IPS-18c (cell line): Measurements from ENCODE around the gene EEA1.

Experiments
- H3K4me3 ChIP-seq: 2 replicates; pipeline ENCODE4 v1.7.0; 2013; ENCODE audit warnings: low read depth, mild to moderate bottlenecking, low read length, moderate library complexity; ENCODE audit not compliant: insufficient read depth
- H3K9me3 ChIP-seq: one replicate; pipeline ENCODE4 v1.6.1; 2013; ENCODE audit warnings: mild to moderate bottlenecking, low read length, moderate library complexity; ENCODE audit not compliant: control insufficient read depth, insufficient read depth

EEA1 gene

DNA sequence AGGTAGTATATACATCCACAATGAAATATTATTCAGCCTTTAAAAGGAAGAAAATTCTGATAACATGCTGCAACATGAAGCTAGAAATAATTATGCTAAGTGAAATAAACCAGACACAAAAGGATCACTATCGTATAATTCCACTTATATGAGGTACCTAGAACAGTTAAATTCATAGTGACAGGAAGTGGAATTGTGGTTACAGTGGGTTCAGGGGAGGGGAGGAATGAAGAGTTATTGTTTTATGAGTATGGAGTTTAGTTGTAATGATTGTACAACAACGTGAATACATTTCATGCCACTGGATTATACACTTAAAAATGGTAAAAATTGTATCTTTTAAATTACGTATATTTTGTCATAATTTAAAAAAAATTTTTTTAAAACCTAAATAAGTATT, 21.0 kb downstream of the EEA1 start:
- H3K4me3 ChIP-seq = no peak overlapping the region
- no peaks in the 10 kb centered on the region for H3K9me3 ChIP-seq

DNA sequence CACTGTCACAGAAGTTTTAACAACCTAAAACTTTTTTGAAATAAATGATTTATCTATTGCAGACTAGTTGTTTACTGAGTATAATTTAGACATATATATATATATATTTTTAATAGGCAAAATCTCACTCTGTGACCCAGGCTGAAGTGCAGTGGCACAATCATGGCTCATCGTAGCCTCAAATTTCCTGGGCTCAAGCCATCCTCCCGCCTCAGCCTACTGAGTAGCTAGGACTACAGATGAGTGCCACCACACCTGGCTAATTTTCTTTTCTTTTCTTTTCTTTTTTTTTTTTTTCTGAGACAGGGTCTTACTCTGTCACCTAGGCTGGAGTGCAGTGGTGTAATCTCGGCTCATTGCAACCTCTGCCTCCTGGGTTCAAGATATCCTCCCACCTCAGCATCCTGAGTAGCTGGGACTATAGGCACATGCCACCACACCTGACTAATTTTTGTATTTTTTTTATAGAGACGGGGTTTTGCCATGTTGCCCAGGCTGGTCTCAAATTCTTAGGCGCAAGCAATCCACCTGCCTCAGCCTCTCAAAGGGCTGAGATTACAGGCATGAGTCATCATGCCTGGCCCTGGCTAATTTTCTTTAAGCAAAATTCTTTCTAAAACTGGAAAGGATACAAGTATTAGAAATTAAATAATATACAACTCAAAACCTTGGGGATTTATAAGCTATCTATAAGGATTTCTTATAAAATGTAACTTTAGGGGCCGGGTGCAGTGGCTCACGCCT, 23.1 kb downstream of the EEA1 start:
- no peak overlapping the region for H3K4me3 ChIP-seq
- H3K9me3 ChIP-seq = no peaks in the 10 kb centered on the region

DNA sequence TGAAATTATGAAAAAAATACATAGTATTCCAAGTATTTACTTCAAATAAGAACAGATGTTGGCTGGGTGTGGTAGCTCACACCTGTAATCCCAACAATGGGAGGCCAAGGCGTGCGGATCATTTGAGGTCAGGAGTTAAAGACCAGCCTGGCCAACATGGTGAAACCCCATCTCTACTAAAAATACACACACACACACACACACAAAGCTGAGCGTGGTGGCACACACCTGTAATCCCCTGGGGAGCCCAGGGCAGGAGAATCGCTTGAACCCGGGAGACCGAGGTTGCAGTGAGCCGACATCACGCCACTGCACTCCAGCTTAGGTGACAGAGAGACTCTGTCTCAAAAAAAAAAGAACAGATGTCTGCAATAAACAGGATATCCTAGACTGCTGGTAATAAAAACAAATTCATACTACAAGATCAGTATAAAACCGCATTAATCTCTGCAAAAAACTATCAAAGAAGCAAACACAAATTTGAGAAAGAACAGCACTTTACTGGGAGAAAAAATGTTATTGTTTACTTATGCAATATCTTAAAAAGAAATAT, 23.8 kb downstream of the EEA1 start:
- H3K9me3 ChIP-seq = no peaks in the 10 kb centered on the region
- no peak overlapping the region for H3K4me3 ChIP-seq

DNA sequence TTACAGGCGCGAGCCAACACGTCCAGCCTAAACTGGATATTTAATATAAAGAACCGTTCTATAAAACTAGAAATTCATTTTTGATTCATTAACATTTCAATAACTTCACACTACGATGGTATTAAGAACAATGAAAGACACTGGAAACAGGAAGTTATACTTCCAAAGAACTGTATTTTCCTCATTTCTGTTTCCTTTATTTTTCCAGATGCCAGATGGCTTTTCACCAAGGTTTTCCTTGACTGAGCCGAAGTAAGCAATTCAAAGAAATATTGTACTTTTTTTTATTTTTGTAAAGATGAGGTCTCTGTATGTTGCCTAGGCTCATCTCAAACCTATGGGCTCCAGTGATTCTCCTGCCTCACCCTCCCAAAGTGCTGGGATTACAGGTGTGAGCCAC, 28.2 kb downstream of the EEA1 start:
- H3K4me3 ChIP-seq = no peak overlapping the region
- H3K9me3 ChIP-seq = peaks cover 3% of the 10 kb centered on the region

DNA sequence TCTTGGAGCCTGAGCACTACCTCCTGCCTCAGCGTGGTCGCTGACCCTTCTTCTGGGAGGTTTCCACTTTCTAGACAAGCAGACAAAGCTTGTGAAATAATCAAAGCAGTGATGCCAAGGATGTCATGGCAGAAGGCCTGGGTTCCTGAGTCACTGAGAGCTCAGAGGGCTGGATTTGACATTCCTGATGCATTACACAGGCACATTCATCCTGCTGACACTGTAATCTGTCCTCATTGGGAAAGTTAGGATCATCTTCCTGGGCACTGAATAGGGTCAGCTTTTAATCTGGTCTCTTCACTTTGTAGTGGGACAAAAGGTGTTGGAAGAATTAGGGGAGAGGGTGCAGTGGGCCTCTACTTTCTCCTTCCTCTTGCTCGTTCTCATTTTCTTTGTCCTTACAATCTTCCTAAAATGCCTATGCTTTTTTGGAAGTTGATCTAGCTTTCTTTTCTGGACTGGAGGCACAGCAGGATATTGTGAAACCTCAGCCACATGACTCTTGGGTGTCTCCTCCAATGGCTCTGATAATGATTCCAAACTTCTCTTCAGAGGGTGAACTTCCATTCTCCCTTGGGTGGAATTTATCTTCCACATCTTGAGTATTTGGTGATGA, 29.6 kb downstream of the EEA1 start:
- H3K9me3 ChIP-seq = peaks cover 3% of the 10 kb centered on the region
- no peak overlapping the region for H3K4me3 ChIP-seq

DNA sequence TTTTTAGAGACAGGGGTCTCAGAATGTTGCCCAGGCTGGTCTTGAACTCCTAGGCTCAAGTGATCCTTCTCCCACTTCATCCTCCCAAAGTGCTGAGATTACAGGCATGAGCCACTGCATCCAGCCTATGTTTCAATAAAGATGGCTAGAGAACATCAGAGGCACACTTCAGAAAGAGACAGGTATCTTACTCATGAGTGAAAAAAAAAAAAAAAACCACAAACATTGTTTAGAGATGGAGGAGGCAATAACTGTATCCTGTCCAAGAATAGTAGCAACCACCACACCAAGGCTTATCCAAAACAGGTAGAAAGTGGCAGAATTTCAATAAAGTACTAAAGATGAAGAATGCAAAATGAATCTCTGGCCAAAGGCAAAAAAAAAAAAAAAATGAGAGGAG, 30.3 kb downstream of the EEA1 start:
- Histone ChIP-seq H3K4me3 (no peak overlapping the region), H3K9me3 (peaks cover 3% of the 10 kb centered on the region)

DNA sequence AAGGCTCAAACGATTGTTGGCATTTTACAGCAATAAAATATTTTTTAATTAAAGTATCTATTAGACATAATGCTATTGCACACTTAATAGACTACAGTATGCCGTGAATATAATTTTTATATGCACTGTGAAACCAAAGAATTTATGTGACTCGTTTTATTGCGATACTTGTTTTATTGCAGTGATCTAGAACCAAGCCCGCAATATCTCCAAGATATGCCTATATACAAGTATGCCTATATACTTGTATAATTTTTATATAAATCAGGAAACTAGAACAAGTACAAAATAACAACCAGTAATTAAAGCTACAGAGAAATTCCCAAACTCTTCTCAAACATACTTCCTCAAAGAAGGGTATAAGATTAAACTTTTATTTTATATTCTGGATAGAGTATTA, 31.3 kb downstream of the EEA1 start:
- H3K4me3 ChIP-seq = no peak overlapping the region
- H3K9me3 ChIP-seq = peaks cover 3% of the 10 kb centered on the region

DNA sequence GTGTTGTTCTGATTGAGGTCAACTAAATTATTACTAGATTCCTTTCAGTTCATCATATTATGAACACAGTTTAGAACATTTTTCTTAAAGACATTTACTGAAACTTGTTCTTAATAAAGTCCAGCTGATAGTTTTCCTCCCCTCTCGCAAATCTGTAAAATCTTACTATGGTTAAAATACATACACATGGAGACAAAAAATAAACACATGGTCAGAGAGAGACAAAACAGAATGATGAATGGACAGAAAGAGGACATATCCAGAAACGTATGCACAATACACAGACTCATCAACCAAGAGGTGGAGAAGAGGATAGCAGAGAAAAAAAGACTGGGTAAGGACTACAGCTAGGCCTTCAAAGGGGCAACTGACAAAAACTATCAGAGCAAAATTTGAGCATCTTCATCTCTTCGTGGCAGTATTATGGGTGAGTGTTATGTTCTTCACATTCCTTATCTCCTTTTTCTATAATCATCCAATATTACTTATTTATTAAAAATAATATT, 38.4 kb downstream of the EEA1 start:
- Histone ChIP-seq H3K4me3 (no peak overlapping the region), H3K9me3 (no peaks in the 10 kb centered on the region)

DNA sequence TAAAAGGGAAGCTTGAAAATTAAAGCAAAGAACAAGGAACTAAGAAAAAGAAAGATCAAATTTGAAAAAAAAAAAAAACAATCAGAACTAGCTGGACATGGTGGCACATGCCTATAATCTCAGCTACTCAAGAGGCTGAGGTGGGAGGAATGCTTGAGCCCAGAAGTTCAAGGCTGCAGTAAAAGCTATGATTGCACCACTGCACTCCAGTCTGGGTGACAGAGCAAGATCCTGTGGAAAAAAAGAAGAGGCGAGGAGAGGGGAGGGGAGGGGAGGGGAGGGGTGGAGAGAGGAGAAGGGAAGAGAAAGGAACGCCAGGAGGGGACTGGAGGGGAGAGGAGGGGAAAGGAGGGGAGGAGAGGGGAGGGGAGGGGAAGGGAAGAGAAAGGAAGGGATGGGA, 43.0 kb downstream of the EEA1 start:
- H3K9me3 ChIP-seq = no peaks in the 10 kb centered on the region

DNA sequence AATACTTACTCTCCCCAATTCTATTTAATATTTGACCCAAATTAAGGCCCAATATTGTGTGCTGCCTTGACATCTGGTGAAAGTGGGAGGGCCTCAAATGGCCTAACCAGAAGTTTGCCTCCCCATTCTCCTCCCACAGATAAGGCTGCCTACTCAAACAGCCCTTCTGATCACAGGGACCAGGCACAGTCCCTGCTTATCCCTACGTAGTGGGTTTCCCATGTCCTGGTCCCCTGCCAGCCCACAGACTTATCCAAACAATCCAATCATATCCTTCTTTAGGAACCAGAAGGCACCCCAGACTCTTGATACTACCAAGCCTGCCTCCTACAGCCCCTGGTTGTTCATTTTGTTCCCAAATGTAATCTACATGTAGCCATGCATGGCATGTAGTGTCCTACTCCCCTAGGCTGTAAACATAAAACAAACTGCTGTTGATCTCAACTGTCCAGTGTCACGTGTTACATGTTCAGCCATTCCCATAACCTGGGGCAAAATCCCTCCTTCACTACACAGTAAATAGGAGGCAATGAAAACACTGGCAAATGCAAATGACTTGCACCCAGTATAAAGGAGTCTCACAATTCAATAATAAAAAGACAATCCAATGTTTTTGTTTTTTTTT, 49.3 kb downstream of the EEA1 start:
- Histone ChIP-seq H3K9me3 (no peaks in the 10 kb centered on the region), H3K4me3 (no peak overlapping the region)

More for the DNA sequence above, 43.0 kb downstream of the EEA1 start:
- no peak overlapping the region for H3K4me3 ChIP-seq

DNA sequence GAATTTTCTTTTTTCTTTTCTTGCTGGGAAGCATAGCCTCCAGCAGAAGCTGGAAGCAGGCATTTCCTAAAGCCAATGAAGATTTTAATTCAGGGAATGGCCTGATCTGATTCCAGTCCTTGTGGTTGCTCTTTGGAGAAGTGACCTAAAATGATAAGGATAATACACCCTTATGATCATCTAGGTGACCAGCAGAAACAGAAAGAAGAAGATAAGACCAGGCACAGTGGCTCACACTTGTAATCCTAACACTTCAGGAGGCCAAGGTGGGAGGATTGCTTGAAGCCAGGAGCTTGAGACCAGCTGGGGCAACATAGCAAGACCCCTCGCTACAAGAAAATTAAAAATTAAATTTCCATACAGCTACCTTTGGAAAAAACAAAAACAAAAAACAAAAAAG, 51.2 kb downstream of the EEA1 start:
- no peak overlapping the region for H3K4me3 ChIP-seq
- H3K9me3 ChIP-seq = no peaks in the 10 kb centered on the region

DNA sequence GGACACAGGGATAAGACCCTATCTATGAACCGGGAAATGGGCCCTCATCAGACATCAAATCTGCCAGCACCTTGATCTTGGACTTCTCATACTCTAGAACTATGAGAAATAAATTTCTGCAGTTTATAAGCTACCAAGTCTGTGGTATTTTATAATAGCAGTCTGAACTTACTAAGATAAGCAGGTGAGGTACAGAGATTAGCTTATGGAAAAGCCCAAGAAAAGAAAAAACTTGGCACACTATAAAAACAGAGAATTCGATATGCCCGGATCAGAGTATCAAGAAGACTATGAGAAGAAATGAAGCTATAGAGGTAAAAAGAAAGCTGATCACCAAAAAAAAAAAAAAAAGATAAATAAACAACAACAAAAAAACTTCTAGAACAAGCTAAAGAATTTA, 52.6 kb downstream of the EEA1 start:
- Histone ChIP-seq H3K9me3 (no peaks in the 10 kb centered on the region), H3K4me3 (no peak overlapping the region)

DNA sequence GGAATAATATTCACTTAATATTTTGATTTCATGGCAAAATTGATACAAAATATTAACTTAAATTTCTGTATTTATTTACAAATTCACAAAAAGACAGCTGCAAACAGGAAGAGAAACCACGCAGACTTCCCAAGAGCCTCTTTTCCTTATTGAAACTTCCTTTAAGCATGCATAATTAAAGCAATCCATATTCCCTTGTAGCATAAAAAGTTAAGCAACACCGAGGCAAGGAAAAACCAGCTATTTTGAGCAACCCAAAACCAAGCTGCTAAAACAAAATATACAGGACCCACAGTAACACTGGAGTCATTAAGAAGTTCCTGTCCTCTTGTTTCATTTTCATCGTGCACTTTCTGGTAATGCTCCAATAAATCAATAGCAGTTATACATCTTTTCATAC, 58.0 kb downstream of the EEA1 start:
- H3K4me3 ChIP-seq = no peak overlapping the region
- H3K9me3 ChIP-seq = no peaks in the 10 kb centered on the region

DNA sequence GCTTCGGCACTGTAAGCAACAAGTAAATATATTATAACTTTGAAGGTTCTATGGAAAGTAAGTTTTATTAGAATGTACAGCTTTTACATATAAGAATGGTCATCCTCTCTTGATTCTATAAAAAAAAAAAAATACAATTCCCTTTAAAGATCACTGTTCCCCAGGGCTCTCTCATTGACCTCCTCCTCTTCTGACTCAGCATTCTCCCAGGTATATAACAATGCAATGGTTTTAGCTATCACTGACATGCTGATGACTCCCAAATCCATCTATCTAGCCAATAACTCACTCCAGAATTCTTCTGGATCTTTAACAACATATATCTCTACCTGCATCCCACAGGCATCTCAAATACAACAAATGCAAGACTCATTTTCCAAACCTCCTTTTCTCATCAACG, 62.7 kb downstream of the EEA1 start:
- Histone ChIP-seq H3K9me3 (no peaks in the 10 kb centered on the region), H3K4me3 (no peak overlapping the region)

DNA sequence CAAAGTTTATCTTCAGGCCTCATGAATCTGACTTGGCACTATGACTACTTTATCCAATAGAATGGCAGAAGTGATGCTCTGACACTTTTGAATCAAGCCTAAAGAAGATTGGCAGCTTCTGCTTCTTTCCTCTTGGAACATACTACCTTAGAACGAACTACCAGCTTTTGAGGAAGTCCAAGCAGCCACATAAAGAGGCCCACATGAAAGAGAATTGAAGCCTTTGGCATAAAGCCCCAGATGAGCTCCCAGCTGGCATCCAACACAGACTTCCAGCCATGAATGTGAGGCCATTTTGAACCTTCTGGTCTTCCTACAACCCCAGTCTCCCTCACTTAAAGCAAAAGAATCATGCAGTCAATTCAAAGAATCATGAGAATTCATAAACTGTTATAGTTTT, 65.8 kb downstream of the EEA1 start:
- no peak overlapping the region for H3K4me3 ChIP-seq
- no peaks in the 10 kb centered on the region for H3K9me3 ChIP-seq

DNA sequence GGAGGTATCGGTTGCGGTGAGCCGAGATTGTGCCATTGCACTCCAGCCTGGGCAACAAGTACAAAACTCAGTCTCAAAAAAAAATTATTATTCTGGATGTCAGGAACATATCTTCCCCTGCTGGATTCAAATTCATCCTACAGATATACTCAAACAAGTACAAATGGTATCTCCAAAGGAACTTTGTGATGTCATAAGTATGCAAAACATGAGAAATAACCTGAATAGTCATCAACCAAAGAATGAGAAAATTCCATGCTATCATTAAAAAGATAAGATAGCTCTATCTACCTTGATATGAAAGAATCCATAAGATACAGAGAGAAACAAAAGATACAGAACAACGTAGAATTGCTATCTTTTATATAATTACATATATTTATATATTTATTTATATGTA, 67.7 kb downstream of the EEA1 start:
- Histone ChIP-seq H3K9me3 (no peaks in the 10 kb centered on the region), H3K4me3 (no peak overlapping the region)

DNA sequence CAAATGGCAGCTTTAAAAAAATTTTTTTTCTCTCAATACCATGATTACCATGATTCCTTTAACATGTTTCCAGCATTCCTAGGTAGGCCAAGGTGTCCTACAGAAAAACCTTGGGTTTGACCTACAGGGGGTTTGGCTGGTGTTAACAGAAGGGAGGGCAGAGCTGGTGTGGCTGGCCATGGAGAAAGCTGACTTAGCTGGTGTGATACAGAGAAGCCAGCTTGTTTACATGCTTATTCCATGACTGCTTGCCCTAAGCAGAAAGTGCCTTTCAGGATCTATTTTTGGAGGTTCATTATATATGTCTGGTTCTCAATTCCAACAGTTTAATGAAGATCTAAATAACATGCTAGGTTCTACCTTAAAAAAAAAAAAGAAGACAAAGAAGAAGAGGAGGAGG, 68.6 kb downstream of the EEA1 start:
- no peaks in the 10 kb centered on the region for H3K9me3 ChIP-seq
- no peak overlapping the region for H3K4me3 ChIP-seq
